ENCODE results near the gene TSKS. TPM values are rescaled to one million over a fixed set of nuclear protein-coding genes. Genes with fewer than 3 reads are reported as not detected.

Gene TSKS
- total and polyA plus RNA-seq, 7 donors, result 0.36 to 1.2 (median 0.83) TPM; not detected in 4

- Histone ChIP-seq H3K4me3 (no peak overlapping the region), H3K27me3 (peaks cover 0 to 6% (median 0%) of the 10 kb centered on the region in 3 donors), H3K4me1 (no peaks in the 10 kb centered on the region), H3K27ac (no peak overlapping the region), H3K9me3 (no peaks in the 10 kb centered on the region), H3K36me3 (no peaks in the 10 kb centered on the region)
- DNase-seq, result peak; percentile 78
- TF ChIP-seq POLR2A (IDR thresholded peaks at IDR 0.05) (no peak), POLR2AphosphoS5 (IDR thresholded peaks at IDR 0.05) (no peak), CTCF (IDR thresholded peaks at IDR 0.05) (no peak), EP300 (IDR thresholded peaks at IDR 0.05) (no peak)
- WGBS, 2 donors, result 51 to 59% methylated on average over 52 of the region's 52 CpGs
- intact Hi-C loops (cut with DNase I), result no loop called here
Measured at GRCh38 chr19:49746206-49746958, 16.7 kb downstream of the TSKS start.

GRCh38 chr19:49744946-49745381 is 18.1 kb downstream of the TSKS start:
- H3K4me3 ChIP-seq, result no peak overlapping the region
- WGBS, 2 donors, result 94 to 95% methylated on average over 23 of the region's 23 CpGs
- intact Hi-C loops (cut with DNase I), result no loop called here

GRCh38 chr19:49741210-49741844 is 21.8 kb downstream of the TSKS start:
- H3K4me1 ChIP-seq, result no peaks in the 10 kb centered on the region
- DNase-seq, result no peak
- peaks cover 0 to 6% (median 0%) of the 10 kb centered on the region in 3 donors for H3K27me3 ChIP-seq
- WGBS, 2 donors, result 86 to 87% methylated on average over 9 of the region's 9 CpGs
- H3K27ac ChIP-seq, result no peak overlapping the region
- no peak overlapping the region for H3K4me3 ChIP-seq
- no peaks in the 10 kb centered on the region for H3K36me3 ChIP-seq
- TF ChIP-seq POLR2A (IDR thresholded peaks at IDR 0.05) (no peak), CTCF (IDR thresholded peaks at IDR 0.05) (no peak), POLR2AphosphoS5 (IDR thresholded peaks at IDR 0.05) (no peak), EP300 (IDR thresholded peaks at IDR 0.05) (no peak)
- intact Hi-C loops (cut with DNase I), result no loop called here
- H3K9me3 ChIP-seq, result no peaks in the 10 kb centered on the region

More at GRCh38 chr19:49744946-49745381, 18.1 kb downstream of the TSKS start:
- Histone ChIP-seq H3K9me3 (no peaks in the 10 kb centered on the region), H3K27ac (no peak overlapping the region), H3K27me3 (peaks cover 0 to 6% (median 0%) of the 10 kb centered on the region in 3 donors), H3K36me3 (no peaks in the 10 kb centered on the region), H3K4me1 (no peaks in the 10 kb centered on the region)
- no peak for TF ChIP-seq CTCF (IDR thresholded peaks at IDR 0.05)
- no peak for TF ChIP-seq POLR2AphosphoS5 (IDR thresholded peaks at IDR 0.05)
- no peak for TF ChIP-seq EP300 (IDR thresholded peaks at IDR 0.05)
- no peak for TF ChIP-seq POLR2A (IDR thresholded peaks at IDR 0.05)
- no peak for DNase-seq

- no peak for DNase-seq
- no peaks in the 10 kb centered on the region for H3K27me3 ChIP-seq
- WGBS, 2 donors, result 88 to 89% methylated on average over 10 of the region's 10 CpGs
- TF ChIP-seq EP300 (IDR thresholded peaks at IDR 0.05) (no peak), POLR2AphosphoS5 (IDR thresholded peaks at IDR 0.05) (no peak), CTCF (IDR thresholded peaks at IDR 0.05) (no peak)
- no peak overlapping the region for H3K4me3 ChIP-seq
- H3K36me3 ChIP-seq, result no peaks in the 10 kb centered on the region
- intact Hi-C loops (cut with DNase I), result no loop called here
- H3K27ac ChIP-seq, result no peak overlapping the region
- H3K9me3 ChIP-seq, result no peaks in the 10 kb centered on the region
- H3K4me1 ChIP-seq, result no peaks in the 10 kb centered on the region
Measured at GRCh38 chr19:49739933-49740332, 23.2 kb downstream of the TSKS start.

Measured in sigmoid colon (tissue), 7 donors.